C4-2B (cell line): ENCODE data around the gene ACMSD.

Experiments used
- ZFX ChIP-seq: fragments of 450-650 bp; IDR thresholded peaks from 2 replicates; pipeline ENCODE4 v1.6.1; 2017
- TF ChIP-seq, protein P1 (sequence below): fragments of 450-650 bp; conservative IDR thresholded peaks from 2 replicates; pipeline ENCODE4 v1.5.1; 2017; ENCODE audit warnings: mild to moderate bottlenecking

DNA sequence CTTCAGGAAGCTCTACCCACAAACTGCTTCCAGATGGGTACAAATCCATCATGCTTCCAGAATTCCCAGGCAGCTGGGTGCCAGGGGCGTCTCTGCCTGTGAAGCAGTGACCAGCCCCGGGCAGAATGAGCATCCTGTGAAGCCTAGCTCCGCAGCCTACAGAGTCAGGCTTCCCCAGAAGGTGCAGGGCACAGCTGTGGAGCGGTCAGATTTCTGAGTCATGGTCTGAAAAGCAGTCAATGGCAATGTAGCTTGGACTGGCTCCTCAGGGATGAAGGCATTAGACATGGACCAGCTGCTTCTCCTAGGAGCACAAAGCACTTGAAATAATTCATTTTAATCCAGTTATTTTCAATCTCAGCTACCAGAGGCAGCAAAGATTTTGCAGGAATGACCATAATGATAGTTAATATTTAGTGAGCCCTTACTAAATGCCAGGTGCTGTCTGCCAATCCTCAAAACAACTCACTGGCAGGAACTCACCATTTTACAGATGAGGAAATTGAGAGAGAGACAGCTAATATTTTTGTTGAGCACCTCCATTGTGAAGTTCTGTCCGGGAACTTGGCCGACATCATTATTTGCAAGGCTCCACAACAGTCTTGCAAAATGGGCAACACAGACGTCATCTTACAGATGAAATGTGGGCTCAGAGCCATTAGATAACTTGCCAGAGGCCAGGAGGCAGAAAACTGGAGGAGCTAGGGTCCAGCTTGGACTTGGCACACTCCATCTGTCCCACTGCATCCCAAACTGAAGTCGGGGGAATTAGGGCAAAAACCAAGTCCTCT, 31.7 kb downstream of the ACMSD start:
- TF ChIP-seq, protein P1, sequence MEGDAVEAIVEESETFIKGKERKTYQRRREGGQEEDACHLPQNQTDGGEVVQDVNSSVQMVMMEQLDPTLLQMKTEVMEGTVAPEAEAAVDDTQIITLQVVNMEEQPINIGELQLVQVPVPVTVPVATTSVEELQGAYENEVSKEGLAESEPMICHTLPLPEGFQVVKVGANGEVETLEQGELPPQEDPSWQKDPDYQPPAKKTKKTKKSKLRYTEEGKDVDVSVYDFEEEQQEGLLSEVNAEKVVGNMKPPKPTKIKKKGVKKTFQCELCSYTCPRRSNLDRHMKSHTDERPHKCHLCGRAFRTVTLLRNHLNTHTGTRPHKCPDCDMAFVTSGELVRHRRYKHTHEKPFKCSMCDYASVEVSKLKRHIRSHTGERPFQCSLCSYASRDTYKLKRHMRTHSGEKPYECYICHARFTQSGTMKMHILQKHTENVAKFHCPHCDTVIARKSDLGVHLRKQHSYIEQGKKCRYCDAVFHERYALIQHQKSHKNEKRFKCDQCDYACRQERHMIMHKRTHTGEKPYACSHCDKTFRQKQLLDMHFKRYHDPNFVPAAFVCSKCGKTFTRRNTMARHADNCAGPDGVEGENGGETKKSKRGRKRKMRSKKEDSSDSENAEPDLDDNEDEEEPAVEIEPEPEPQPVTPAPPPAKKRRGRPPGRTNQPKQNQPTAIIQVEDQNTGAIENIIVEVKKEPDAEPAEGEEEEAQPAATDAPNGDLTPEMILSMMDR: no peak
- no peak for TF ChIP-seq ZFX
